A673 (cell line): Measurements from ENCODE around the gene CCDC40.

ENCODE experiments used
- EZH2 ChIP-seq: fragments of 200-600 bp; sonication (generic); IDR thresholded peaks from 2 replicates; pipeline ENCODE4 v1.6.1; 2017; ENCODE audit warnings: borderline replicate concordance, low read depth, mild to moderate bottlenecking, mixed read lengths, antibody characterized with exemption, low read length; ENCODE audit not compliant: poor library complexity, severe bottlenecking
- TF ChIP-seq, protein P1 (sequence below): fragments of 300-800, 200-600 bp; sonication (generic); conservative IDR thresholded peaks from 2 replicates; pipeline ENCODE4 v1.5.1; 2017; ENCODE audit warnings: low read depth, mild to moderate bottlenecking, antibody characterized with exemption, low read length, moderate library complexity, mixed read lengths

- TF ChIP-seq, protein P1, sequence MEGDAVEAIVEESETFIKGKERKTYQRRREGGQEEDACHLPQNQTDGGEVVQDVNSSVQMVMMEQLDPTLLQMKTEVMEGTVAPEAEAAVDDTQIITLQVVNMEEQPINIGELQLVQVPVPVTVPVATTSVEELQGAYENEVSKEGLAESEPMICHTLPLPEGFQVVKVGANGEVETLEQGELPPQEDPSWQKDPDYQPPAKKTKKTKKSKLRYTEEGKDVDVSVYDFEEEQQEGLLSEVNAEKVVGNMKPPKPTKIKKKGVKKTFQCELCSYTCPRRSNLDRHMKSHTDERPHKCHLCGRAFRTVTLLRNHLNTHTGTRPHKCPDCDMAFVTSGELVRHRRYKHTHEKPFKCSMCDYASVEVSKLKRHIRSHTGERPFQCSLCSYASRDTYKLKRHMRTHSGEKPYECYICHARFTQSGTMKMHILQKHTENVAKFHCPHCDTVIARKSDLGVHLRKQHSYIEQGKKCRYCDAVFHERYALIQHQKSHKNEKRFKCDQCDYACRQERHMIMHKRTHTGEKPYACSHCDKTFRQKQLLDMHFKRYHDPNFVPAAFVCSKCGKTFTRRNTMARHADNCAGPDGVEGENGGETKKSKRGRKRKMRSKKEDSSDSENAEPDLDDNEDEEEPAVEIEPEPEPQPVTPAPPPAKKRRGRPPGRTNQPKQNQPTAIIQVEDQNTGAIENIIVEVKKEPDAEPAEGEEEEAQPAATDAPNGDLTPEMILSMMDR: no peak
- no peak for TF ChIP-seq EZH2
Measured at GRCh38 chr17:80095844-80096475, 59.5 kb downstream of the CCDC40 start.
